ENCODE results near the gene CRADD.
"Not testable (repeated sequence)": the region's sequence is repeated elsewhere in the genome, so short reads cannot be mapped to it uniquely, and the experiment has no call there.

Gene CRADD

DNA sequence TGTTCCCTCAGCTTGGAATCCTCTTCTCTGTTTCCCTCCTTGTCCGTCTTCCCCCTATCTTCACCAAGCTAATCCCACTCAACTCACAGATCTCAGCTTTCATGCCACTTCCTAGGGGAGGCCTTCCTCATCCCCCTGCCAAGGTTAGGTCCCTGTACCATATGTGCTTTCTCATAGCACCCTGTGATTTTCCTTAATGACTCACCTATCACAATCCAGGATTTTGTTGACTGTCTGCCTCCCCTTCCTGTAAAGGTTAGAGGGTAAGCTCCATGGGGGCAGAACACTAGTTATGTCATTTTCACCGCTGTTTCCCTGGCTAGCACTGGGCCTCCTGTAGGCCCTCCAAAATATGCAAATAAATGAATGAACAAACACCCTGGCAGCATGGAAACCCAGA lies 57.6 kb downstream of the CRADD start:
- no peak for DNase-seq (ENCODE audit: low read depth in 1 of 2, low spot score in 1 of 2)

DNA sequence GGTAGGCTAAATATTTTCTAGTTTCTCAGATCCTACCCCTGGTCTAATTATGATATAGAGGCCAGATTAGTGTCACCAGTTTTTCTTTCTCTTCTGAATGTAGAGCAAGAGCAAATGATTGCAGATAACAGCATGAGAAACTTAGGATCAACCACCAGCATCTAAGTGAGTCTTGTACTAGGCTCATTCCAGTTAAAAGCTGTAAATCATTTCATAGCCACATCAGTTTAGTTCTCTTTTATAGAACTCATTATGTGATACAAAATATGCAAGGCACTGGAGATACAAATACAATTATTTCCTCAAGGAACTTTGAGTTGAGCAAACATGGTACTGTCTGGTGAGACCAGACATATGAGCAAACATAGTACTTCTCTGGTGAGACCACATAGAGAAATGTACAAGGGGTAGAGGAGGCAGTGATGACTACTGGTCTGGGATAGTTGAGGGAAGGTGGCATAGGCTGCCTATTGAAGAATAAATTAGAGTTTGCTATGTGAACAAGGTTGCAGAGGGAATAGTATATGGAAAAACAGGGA lies 59.5 kb downstream of the CRADD start:
- no peak for DNase-seq (ENCODE audit: low read depth in 1 of 2, low spot score in 1 of 2)

DNA sequence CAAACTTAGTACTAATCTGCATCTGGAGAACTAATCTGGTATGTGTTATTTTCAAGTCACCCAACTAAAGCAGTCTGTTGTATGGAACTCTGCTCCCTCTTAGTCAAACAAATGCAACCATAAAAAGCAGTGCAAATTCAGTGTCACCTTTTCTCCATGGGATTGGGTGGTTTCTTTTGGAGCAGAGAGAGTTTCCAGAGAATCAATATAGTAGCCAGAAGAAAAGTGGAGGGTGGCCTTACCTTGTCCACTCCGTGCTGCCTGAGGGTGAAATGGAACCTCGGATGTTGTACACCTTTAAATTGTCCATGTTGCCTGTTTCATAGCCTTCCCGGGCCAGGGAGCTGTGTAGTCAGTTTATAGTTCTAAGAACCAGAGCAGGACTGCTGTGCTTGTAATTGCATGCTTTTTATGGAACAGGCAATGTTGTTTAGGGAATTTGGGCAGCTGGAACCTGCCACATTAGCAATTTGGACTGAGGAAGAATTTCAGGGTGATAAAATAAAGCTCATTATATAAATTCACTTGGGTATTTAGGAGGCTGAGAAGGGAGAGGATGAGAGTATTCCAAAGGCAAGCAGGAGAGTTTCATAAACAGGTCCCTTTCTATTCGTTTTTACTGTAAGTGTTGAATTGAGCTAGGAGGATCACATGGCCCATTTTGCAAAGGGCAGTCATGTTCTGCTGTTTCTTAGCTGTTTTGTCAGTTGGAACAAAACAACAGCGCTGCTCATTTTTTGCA lies 60.5 kb downstream of the CRADD start:
- no peak for DNase-seq (ENCODE audit: low read depth in 1 of 2, low spot score in 1 of 2)

DNA sequence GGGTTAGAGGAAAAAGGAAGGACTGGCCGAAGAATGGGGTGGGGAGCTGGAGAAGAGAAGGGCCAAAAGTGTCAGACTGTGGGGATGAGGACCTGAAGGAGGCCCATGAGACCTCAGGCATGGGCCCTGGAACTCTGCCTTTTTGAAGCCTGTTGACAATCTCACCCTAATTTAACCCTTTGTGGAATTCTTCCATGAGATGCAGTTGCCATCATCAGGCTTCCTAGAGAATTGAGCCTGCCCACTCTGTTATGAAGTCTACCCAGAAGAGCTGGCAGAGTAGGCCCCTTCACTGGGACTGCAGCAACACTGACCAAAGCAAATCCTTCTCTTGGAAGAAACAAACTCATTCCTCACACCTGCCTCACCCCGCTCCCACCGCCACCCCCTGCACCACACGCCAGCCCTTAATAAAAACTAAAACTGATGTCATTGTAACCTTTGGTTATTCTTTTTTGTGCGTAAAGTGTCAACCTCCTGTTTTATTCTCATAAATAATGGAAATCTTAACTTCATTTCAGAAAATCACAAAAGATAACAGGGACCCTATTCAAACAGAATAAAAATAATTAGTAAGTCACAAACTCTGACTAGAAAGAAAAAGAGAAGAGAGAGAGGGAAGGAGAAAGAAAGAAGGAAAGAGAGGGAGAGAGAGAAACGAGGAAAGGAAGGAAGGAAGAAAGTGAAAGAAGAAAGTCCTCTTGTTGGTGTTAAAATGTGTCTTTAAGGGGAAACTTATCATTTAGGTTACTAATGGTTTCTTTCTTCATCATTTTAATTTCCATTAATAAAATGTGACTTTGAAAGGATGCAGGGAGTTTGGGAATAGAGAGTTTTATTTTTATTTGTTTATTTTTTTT lies 61.3 kb downstream of the CRADD start:
- DNase-seq (ENCODE audit: low read depth in 1 of 2, low spot score in 1 of 2) = no peak

DNA sequence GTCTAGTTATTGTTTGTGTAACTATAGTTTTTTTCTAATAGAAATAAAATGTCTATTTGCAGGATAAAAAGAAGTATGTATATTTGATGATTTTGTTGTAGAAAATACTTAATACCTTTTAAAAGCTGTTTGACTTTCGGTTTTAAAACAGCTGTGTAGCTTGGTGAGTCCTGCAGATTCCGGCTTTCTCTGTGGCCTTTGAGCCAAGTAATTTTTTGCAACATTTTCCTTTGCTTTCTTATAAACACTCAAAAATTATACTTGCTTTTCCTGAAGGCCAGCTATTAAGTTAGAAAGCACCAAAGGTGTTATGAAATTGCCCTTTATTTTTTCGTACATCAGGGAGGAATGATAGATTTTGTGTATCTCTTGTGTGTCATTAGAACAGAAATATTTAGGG lies 63.6 kb downstream of the CRADD start:
- DNase-seq (ENCODE audit: low read depth in 1 of 2, low spot score in 1 of 2) = no peak

DNA sequence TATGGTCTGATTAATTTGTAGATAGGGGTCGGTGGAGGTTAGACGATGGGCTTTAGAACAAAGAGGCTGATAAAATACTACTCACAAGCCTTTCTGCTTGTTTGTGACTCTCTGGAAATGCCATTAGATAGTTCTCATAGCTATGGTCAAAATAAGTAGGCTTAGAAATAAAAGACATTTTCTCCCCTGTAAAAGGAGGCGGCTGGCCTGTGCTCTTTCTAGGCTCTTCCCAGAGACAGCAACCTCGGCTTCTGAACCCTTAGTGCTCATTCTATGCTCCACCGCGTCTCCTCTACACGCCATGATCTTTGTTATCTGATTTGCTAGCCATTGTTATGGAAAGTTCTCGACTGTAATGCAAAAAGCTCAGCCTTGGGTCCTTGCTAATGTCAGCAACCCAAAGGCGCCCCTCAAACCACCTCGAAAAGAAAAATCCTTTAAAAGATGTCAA lies 64.5 kb downstream of the CRADD start:
- DNase-seq (ENCODE audit: low read depth in 1 of 2, low spot score in 1 of 2) = no peak

DNA sequence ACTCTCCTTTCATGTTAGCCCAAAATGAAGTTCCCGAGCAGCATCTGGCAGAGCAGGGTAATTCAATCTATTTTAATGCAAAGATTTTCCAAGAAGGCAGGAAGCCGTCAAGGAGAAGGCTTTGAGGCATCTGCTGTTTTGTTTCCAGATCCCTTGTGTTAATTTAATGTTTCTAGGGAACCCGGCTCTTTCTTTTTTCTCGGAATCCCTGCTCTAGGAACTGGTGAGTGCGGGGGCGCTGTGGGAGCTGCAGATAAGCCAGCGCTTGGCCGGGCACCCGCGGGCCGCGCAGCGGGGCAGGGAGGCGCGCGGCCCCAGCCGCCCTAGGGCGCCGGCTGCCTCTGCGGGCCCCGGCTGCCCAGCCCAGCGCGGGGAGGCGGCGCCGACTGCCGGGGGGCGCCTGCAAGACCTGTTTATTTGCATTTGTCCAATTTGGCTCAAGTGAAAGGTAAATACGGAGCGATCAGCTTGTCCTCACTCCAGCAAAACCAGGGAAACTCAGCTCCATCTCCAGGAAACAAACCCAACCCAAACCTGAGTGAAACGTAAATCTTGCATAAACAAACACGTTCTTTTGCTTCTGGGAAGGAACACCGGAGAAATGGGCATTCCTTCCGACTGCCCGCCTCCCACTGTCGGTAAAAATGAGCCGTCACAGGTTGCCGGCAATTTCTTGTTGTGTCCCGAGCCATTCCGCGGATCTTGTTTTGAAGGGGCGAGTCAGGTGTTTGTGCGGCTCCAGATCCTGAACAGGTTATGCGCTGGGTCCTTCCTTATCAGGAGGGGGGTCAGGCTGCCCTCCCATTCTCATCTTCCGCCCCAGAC lies 65.1 kb downstream of the CRADD start:
- DNase-seq (ENCODE audit: low read depth in 1 of 2, low spot score in 1 of 2) = peak; percentile 11 to 25

DNA sequence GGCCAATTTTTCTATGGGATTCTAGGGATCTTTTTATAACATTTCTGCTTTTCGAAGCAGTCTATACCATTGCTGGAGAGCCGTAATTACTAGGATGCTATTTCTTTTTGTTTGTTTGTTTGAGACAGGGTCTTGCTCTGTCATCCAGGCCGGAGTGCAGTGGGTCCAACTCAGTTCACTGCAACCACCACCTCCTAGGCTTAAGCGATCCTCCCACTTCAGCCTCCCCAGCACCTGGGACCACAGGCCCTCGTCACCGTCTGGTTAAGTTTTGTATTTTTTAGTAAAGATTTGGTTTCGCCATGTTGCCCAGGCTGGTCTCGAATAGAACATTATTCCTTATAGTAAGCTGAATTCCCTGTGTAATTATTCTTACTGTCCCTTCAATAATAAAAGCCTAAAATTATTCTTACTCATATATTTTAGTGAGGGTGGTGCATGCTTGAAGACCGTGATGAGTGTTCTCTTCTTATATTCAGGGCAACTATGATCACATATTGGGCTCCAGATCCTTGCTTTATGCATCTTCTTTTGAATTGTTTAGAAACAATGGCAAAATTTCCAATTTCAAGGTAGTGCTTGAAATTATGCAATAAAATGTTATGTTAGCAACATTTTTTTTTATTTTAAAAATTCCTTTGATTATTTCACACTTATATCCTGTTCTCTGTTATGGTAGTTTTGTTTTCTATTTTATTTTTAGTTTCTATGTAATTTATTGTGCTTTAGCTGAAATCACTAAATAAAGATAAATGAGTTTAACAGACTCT lies 66.2 kb downstream of the CRADD start:
- no peak for DNase-seq (ENCODE audit: low read depth in 1 of 2, low spot score in 1 of 2)

DNA sequence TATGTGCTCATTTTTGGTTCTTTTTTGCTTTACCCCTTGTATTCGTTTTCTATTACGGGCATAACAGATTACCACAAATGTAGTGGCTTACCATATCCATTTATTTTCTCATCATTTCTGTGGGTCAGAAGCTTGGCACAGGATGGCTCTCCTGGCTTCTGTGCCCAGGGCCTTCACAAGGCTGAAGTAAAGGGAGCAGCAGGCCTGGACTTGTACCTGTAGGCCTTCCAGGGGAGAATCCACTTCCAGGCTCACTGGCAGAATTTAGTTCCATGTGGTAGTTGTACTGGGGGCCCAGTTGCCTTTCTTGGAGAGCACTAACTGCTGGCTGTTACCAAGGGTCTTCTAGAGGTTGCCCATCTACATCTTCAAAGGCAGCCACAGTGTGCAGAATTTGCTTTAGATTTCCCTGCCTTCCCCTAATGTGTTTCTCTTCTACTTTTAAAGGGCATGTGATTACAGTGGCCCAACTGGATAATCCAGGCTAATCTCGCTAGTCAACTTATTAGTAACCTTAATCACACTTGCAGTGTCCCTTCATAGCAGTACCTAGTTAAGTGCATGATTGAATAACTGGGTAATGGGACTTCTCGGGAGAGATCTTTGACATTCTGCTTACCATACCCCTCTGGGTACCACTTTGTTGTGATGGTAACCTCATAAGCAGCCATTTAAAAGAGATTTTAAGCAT lies 67.0 kb downstream of the CRADD start:
- no peak for DNase-seq (ENCODE audit: low read depth in 1 of 2, low spot score in 1 of 2)

DNA sequence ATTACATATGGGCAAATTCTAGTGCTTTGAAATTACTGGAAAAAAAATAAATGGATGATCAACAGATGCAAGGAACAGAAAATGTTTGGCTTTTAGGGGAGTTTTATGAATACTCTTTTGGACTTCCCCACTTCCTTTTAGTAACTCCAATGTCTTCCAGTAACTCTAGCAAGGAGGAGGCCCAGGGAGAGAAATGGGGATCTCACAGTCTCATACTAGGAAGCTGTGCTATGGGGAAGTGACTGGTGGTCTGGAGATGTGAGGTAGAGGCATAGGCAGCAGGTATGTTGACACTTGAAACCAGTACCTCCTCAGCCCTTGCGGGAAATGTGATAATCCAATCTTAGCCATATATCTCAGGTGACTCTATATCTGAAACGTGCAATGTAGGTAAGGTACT lies 68.1 kb downstream of the CRADD start:
- no peak for DNase-seq (ENCODE audit: low read depth in 1 of 2, low spot score in 1 of 2)

DNA sequence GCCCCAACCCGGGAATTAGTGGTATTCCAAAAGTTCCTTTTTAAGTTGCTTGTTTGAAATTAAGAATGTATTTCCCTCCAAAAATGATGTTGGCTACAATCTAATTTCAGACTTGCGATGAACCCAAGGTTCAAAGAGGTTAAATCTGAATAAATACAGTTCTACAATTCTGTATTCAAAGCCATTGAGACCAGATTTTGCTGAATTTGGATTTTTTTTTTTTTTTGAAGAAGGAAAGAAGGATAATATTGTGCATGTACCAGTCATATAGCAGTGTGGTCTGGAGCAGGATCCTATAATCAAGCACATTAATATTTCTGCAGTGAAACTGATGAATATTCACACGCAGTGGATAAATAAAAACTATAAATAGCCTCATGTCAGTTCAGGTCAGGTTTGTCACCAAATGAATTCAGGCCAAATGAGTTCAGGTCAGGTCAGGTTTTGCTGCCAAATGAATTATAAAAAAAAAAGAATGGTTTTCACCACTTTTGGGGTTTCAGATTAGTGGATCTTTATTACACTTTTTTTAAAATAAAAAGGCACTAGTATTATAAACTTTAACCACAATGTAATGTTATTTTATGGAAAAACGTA lies 69.5 kb downstream of the CRADD start:
- no peak for DNase-seq (ENCODE audit: low read depth in 1 of 2, low spot score in 1 of 2)

DNA sequence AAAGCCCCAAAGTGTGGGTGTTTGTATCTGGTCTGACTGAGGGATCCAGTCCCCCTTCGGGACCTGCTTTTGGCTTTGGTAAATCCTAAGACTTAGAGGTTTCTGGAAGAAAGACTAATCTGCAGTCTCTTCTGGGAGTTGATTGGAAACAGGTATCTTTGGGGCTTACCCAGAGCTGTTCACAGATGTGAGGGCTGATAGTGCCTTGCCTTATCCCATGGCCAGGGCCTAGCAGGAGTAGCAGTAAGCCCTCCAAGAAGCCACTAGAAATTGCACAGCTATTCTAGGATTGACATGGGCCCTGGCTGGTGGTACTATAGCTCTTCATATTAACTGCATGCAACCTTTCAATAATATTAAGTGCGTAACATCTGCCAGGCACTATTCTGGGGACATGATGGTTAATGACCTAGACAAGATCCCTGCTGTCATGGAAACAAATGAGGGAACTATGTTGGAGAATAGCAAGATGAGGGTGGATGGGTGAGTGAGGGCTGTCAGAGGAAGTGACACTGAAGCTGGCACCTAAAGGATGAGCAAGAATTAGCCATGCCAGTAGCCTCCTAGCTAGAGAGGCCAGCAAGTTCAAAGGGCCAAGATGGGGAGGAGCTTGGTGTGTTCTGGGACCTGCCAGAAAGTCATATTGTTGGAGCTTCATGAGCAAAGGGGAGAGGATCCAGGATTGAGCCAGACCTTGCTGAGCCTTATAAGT lies 71.7 kb downstream of the CRADD start:
- DNase-seq (ENCODE audit: low read depth in 1 of 2, low spot score in 1 of 2) = no peak

DNA sequence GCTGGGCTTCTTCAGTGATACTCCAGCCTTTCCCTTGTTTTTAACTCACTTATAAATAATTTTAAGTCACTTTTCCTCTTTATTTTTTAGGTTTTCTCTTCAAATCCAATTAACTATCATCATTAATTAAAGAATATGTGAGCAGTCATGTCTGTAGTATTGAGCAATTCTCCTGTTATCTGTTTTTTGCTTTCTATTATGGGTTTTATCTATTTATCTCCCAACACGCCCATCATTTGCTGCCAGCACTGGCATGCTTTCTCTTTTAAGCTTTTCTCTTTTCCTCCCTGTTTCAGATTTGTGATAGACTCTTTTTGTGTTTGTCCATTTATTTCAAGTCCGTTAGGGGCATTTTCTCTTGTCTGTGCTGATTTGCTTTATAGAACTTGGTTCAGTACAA lies 72.3 kb downstream of the CRADD start:
- DNase-seq (ENCODE audit: low read depth in 1 of 2, low spot score in 1 of 2) = no peak

DNA sequence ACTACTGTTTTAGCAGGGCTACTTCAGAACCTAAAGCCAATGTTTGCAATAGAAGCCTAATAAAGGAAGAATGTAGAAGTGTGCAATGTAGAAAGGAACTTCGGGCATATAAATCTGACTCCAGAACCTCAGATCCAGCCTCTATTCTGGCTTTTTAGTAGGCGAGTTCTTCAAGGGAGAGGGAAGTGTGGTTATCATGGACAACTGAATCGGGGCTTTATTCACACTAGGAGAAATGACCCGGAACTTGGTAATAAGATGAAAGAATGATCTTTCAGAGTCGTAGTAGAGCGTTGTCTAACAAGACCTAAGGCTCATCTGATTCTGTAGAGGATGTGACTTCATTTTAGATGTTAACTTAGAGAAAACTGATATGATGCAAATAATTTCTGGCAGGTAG lies 72.9 kb downstream of the CRADD start:
- DNase-seq (ENCODE audit: low read depth in 1 of 2, low spot score in 1 of 2) = no peak

DNA sequence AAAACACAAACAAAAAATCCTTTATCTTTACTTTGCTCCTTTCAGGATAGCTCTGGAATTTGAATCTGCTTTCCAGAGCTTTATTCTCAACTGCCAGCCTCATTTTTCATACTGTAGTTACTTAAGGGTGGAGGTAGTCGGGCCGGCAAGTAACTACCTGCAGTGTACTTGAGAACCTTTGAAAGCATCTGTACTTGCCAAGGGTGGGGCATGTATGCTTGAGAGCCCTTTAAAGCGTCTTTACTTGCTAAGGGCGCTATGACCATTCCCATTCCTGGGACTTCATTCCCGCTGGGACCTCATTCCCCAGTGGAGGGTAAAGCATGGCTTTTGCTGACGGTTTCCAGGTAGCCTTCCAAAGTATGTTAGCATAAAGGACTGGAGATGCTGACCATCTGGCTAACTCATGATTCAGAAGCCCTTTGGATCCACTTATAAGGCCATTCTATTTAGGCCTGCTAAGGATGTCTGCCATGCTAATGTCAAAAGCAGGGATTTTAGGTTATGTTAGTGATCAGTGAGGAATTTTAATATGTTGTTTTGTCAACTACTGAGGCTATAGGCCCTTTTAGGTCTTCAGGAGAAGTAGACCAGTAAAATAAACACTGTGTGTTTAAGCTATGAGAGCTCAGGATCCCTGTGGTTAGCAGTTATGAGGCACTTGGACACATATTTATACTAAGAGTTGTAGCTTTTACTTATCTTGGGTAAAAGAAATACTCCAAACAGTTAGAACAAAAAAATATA lies 74.9 kb downstream of the CRADD start:
- DNase-seq (ENCODE audit: low read depth in 1 of 2, low spot score in 1 of 2) = no peak

DNA sequence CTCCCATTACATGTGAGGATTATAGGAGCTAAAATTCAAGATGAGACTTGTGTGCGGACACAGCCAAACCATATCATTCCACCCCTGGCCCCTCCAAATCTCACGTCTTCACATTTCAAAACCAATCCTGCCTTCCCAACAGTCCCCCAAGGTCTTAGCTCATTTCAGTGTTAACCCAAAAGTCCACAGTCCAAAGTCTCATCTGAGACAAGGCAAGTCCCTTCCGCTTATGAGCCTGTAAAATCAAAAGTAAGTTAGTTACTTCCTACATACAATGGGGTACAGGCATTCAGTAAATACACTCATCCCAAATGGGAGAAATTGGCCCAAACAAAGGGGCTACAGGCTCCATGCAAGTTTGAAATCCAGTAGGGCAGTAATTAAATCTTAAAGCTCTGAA lies 76.1 kb downstream of the CRADD start:
- DNase-seq (ENCODE audit: low read depth in 1 of 2, low spot score in 1 of 2) = no peak

DNA sequence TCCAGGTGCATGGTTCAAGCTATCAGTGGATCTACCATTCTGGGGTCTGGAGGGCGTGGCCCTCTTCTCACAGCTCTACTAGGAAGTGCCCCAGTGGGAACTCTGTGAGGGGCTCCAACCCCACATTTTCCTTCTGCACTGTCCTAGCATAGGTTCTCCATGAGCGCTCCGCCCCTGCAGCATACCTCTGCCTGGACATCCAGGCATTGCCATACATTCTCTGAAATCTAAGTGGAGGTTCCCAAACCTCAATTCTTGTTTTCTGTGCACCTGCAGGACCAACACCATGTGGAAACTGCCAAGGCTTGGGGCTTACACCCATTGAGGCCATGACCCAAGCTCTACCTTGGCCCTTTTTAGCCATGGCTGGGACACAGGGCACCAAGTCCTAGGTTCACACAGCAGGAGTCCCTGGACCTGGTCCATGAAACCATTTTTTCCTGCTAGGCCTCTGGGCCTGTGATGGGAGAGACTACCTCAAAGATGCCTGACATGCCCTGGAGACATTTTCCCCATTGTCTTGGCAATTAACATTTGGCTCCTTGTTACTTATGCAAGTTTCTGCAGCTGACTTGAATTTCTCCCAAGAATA lies 76.8 kb downstream of the CRADD start:
- DNase-seq (ENCODE audit: low read depth in 1 of 2, low spot score in 1 of 2) = no peak

DNA sequence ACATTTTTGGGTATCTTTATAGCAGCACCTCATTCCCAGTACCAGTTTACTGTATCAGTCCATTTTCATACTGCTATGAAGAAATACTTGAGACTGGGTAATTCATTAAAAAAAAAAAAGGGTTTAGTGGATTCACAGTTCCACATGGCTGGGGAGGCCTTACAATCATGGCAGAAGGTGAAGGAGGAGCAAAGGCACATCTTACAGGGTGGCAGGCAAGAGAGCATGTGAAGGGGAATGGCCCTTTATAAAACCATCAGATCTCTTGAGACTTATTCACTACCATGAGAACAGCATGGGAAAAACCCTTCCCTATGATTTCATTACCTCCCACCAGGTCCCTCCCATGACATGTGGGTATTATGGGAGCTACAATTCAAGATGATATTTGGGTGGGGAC lies 77.7 kb downstream of the CRADD start:
- not testable (repeated sequence) for DNase-seq (ENCODE audit: low read depth in 1 of 2, low spot score in 1 of 2)

Data from activated CD4-positive, alpha-beta T cell treated with anti-CD3 and anti-CD28 coated beads, Interleukin-2, amount 50 U/mL, for 24 hours (primary cell).